CD4-positive, alpha-beta T cell treated with Interleukin-17A for 4 hours (primary cell): ENCODE results near the gene ICOSLG.
"Not testable (repeated sequence)": the region's sequence is repeated elsewhere in the genome, so short reads cannot be mapped to it uniquely, and the experiment has no call there.

Experiments used
- DNase-seq: peaks from one replicate; pipeline ENCODE4 v3.0.0-alpha.2; 2020; ENCODE audit warnings: mixed read lengths

Gene ICOSLG

DNA sequence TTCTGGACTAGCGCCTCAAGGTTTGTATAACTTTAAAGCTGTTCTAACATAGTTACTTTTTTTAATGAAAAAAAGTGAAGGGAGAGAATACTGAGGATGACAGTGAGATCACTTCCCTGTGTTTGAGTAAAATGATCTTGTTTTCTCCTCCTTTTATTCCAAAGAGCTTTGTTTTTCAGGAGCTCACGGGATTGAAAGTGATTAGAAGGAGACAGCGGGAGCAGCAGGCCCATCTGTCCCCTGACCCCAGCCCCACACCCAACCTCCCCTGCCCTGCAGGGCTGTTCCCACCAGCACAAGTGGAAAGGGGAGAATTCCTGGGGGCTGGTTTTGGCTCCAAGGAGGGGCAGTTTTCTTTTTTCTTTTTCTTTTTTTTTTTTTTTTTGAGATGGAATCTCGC is 23.0 kb upstream of the ICOSLG start:
- DNase-seq, result no peak

DNA sequence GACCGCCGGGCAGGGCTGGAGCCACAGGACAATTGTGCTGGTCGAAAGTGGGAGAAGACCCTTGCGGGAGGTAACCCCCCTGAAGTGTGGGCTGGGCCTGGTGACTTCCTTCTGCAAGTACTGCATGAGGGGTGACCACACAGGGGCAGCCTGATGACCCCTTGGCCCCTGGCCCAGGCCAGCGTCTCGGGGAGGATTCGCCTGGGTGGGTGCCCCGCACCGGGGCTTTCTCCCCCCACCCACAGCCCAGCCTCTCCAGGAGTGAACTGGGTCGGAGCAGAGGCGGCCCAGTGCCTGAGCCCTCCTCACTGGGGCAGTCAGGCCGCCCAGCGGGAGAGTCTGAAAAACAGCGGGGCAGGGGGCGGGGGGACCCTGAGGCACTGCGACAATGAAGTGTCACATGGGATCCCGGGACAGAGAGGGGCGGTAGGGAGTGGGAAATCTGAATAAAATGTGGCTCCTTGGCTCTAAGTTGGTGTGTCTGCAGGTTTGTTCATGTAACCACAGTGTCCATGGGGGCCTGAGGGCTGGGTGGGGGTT is 22.5 kb upstream of the ICOSLG start:
- DNase-seq, result no peak

DNA sequence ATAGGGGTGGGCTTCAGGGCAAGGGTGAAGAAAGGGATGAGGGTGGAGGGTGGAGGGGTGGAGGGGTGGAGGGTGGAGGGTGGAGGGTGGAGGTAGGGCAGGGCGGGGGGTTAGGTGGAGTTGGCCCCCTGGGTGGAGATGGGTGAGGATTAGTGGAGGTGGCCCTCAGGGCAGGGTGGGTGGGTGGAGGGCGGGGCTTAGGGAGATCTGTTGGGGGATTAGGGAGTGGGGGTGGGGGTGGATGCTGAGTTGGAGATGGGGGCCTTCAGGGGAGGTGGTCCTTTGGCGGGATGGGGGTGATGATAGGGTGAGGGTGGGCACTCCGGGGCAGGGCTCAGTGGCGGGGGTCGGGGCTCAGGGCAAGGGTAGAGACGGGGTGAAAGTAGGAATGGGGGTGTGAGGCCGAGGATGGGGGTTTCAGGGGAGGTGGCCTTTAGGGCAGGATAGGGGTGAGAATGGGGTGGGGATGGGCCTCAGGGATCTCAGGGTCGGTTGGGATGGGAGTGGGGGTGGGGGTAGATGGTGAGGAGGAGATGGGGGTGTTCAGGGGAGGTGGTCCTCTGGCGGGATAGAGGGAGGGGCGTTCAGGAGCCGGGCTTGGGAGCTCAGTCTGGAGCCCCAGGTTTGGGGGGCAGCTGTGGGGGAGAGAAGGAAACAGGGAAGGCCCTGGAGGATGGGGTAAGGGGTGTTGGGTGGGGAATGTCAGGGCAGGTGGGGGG is 21.8 kb upstream of the ICOSLG start:
- DNase-seq, result no peak

DNA sequence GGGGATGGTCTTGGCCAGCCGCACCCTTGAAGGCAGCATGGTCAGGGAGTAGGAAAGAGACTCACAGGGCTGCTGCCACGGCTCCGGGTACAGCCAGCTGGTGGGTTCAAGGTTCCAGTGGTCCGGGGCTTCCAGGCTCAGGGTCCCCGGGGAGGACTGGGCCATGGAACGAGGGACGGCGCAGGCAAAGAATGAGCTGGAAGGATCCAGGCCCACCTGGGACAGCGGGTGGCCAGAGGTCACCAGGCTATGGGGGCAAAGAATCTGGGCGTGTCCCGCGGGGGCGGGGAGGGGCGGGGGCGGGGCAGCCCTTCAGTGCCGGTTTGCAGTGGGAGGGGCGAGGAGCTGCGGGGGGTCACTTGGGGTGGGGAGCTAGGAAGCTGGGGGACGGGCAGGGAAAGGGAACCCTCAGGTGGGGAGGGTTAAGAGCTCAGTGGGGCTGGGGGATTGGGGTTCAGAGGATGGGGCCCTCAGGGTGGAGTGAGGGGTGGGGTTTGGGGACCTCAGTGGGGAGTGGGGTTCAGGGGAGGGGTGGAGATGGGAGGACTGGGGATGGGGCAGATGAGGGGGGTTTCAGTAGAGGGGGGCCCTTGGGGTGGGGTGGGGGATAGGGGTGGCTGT is 21.0 kb upstream of the ICOSLG start, which contains the start of gene DNMT3L:
Gene DNMT3L (minus strand): TSS at position 223 of the 621 bp plus-strand sequence. CDS start 638 bp downstream, outside the sequence.
- DNase-seq, result no peak

DNA sequence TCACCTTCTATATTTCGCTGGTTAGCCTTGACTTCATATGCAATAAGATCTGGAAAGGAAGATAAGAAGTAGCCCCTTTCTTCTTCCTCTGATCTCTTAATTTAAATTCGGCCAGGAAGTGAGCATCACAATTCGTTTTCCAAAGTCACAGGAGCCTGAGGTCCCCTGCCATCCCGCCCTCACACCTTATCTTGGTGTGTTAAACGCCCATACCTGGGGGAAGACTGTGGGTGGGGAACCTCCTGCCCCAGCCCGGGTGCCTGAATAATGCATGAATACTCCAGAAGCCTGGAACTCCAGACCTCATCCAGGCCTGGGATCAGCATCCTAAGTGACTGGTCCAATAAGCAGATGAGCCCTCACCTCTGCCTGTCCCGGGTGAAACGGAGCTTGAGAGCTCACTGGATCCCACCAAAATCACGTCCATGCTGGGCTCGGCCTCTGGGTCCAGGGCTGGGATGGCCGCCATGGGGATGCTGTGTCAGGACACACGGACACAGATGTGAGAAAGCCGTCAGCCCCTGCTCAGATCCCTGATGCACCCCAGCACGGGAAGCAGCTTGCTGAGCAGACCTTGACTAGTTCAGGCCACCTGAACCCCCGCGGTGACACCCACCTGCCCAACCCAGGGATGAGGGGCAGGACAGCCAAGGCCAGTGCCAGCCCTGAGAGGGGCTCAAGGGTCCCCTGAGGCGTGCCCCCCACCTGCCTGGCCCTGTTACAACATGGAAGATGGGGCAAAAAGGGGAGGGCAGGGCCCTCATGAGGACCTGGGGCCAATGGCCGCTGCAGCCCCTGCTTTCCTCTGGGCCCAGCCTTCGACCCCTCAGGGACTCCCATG is 20.3 kb upstream of the ICOSLG start:
- no peak for DNase-seq

DNA sequence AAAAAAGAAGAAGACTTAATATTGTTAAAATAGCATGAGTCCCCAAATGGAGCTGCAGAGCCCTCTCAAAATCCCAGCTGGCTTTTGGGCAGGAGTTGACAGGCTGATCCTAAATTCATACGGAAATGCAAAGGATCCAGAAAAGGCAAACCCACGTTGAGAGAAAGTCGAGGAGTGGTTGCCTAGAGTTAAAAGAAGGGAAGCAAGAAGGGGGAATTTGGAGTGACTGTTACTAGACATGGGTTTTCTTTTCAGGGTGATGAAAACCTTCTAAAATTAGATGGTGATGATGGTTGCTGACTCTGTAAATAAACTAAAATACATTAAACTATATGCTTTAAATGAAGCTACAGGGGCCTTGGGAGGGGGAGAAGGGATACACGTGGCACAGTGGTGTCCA is 19.3 kb upstream of the ICOSLG start:
- DNase-seq, result no peak

DNA sequence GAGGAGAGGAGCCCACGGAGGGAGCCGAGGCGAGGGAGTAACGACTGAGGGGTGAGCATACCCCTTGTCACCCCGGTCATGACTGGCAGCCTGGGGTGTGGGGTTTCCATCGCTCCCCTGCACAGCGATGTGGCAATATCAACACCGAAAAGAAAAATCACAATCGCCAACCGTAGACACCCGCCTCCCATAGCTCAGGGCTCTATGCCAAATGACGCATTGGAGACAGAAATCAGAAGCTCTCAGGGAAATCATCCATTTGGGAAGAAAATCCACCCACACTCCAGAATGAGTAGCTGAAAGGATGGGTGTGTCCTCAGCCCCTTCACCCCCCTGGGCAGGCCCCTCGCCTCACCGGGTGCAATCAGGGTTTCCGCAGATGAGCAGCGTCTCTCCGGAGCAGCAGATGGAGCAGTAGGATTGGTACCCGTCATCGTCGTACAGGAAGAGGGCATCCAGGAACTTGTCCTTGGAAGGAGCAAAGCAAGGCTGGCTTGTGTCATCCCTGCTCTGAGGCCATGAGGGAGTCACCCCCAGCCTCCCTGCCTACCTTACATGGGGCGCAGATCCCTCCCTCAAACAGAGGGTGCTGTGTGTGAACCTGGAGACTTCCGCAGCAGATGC is 18.5 kb upstream of the ICOSLG start:
- DNase-seq, result no peak

DNA sequence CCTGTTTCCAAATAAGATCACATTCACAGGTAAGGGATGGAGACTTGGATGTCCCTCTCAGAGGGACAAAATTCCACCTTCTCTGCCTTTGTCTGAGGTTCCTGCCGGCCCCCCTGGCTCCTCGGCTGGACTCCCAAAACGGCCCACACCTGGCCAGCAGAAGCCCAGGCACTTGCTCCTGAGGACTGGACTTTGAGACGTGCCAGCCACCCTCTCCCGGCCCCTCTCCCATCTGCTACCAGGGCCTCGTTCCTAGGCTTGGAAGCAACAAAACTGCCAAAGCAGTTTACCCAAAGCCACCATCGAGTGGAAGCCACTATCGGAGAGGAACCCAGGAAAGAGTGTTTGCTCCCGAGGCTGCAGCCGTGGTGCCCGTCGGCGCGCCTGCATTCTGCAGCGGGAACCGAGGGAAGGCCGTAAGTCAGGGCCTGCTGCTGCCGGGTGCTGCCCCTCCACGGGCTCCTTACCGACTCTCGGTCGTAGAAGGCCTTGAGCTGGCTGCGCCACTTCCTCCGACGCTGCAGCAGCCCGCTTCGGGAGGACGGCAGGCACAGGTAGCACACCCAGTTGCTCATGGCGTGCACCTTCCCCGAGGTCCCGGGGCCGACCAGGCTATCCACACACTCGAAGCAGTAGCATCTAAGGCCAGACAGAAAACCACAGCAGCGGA is 17.4 kb upstream of the ICOSLG start:
- no peak for DNase-seq

DNA sequence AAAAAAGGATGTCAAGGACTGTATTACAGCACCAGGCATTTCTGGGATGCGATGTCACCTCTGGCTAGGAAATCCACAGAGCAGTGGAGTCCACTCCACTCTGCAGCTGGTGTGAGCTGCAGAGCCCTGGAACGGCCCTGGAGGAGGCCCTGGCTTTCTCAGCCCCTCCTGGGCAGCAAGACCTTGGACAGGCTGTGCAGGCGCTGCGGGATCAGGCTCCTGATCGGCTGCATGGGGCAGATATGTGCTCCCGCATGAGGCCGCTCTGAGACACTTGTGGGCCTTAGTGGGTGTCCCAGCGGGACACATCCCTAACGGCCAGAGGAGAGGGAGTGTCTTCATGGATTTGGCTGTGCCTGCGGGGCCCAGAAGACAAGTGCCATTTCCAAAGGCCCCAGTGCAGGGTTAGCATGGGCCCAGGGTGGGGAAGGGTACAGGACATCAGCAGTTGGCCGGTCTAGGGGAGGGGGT is 14.8 kb upstream of the ICOSLG start:
- no peak for DNase-seq

DNA sequence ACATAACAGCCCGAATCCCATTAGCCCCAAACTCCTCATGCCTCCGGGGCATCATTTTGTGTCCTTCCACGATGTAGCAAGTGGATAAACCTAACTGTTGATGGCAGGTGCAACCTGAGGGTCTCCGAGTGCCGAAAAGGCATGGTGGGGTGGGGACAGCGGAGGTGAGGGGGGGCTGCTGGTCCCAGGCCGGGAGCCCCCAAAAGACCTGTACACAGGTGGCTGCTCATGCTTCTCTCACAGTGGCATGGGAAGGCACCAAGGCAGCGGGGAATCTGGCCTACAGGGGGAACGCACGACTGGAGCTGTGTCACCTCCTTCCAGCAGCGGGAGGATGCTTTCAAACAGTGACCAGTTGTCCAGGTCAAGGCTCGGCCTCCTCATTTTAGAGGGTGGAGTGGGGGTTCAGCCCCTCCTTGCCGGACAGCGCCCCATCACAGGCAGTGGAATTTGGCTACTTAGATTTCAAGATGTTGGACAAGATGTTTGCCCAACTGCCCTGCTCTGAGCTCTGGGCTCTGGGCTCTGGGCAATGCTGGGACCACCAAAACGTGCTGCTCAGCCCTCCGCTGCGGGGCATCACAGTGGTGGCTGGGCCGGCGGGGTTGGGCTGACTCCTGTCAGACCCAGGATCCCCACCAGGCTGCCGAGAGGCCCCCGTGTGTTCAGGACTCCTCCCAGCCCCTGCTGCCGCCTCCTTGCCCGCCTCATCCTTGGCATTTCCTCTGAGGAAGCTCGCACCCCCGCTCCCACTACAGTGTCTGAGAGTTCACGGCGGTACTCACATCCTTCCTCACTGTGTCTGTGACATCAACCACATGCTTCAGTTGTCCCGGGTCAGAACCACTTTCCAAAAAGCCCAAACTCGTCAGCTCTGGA is 13.3 kb upstream of the ICOSLG start:
- no peak for DNase-seq

DNA sequence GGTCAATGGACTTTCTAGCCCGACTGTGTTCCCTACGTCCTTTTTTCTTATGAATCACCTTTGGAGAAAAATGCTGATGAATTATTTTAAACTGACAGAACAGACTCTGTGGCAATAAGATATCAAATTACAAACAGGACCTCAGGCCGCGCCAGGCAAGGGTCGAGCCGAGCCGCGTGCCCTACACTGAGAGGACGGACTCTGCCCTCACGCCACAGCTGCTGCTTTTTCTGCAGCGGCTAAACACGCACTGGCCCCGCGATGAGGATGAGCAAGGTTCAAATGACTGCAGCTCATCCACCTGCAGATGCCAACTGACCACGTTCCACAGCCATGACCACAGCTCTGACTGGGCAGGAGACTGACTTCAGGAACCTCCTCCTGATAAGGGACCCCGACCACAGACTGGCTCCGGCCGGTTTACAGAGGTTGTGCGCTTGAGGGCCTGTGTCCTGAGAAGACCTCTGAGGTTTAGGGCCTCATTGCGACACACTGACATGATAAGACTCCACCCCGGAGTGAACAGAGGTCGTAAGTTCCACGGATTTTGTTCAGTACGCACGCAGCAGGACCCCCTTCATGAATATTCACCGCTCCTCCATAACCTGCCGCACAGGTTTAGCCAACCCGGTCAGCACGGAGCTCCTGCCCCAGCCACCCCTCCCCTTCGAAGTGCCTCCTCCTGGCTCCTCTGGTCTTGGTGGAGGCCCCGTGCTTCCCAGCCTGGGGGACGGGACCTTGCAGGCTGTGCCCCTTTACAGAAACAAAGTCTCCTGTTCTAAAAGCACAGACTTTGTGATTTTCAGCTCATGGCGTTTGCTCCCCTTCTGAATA is 8.7 kb upstream of the ICOSLG start:
- DNase-seq, result not testable (repeated sequence)

DNA sequence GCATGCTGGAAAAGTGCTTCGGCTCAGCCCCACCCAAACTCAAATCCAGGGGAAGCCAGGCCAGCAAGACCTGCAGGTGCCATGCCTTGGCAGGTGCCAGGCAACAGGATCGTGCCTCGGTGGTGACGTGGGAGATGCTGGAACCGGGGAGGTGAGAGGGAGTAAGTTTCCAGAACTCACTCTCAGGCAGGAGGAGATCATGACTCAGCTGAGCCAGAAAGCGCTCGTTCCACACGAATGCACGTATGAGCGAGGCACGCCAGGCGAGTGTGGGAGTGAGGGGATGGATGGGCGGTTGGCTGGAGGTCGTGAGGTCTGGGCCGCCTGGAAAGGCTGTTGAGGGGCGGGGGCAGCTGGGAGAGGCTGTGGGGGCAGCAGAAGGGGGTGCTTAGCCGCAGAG is 7.2 kb upstream of the ICOSLG start:
- DNase-seq, result not testable (repeated sequence)

DNA sequence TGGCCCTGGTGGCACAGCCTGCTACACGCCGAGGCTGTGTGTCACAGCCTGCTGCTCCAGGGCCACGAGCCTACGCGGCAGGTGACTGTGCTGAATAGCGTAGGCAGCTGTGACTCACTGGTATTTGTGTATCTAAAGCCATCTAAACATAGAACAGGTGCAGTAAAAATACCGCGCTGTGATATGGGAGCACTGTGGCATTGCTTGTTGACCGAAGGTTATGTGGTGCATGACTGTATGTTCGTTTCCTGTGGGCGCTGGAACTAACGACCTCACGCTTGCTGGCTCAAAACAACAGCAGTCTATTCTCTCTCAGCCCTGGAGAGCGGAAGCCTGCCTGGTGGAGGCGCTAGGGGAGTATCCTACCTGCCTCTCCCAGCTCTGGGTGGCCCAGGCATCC is 3.2 kb upstream of the ICOSLG start:
- DNase-seq, result not testable (repeated sequence)

DNA sequence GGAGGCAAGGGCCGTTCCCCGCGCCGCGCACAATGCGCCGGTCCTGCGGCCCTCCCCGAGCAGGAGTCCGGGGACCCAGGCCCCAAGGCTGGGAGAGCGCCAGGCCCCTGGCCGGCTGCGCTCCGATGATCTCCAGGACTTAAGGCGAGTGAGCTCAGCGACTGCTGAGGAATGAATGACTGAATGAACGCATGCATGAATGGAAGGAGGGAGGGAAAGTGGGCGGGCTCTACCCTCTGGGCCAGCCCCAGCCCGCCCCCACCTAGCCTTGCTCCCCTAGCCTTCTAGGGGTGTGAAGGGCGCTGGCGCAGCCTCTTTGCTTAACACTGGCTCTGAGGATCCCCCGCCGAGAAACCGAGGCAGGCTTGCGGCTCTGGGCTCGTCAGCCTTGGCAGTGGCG is 538 bp upstream of the ICOSLG start:
- DNase-seq, result not testable (repeated sequence)

DNA sequence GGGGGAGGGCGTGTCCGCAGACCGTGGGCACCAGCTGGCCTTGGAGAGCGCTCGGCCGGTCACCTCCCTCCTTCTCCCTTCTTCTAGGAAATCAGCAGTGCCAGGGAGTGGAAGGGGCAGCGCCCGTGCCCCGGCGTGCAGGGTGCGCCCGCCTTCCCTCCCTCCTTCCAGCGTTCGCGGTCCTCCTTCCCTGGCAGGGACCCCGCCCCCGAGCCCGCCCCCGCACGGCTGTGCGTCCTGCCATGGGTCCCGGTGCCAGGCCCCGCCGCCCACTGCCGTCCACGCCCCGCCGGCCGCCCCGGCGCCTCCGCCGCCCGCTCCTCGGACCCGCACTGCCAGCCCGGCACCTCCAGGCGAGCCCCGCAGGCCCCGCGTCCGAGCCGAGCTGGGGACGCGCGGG is 390 bp downstream of the ICOSLG start:
- DNase-seq, result not testable (repeated sequence)

DNA sequence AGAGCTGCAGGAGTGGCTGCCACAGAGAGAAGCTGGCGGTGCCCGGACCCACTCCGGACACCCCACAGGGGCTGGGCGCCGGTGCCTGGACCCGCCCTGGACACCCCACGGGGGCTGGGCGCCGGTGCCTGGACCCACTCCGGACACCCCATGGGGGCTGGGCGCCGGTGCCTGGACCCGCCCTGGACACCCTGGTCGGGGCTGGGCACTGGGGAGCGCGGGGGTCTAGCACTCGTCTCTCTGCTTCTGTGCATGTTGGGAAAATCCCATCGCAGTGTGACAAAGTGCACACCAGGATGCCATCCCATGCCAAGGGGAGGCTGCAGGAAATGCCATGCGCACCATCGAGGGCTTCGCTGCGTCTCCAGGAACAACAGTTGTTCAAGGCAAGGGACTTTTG is 11.2 kb downstream of the ICOSLG start:
- not testable (repeated sequence) for DNase-seq

DNA sequence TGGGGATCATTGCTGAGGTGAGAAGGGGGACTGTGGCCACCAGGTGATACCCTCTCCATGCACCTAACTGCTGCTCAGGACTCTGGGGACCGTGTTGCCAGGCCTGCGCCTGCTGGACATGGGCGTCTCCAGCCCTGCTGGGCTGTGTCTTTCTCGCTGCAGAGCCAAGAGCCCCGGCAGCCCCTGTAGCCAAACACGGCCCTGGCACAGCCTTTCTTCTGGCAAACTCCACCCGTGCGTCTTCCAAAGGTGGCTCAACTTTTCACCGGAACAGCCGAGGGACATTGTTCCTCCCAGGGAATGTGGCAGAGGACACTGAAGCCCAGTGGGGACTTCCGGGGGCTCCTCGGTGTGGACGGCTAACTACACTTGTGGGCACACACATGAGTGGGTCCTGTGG is 12.6 kb downstream of the ICOSLG start:
- not testable (repeated sequence) for DNase-seq

DNA sequence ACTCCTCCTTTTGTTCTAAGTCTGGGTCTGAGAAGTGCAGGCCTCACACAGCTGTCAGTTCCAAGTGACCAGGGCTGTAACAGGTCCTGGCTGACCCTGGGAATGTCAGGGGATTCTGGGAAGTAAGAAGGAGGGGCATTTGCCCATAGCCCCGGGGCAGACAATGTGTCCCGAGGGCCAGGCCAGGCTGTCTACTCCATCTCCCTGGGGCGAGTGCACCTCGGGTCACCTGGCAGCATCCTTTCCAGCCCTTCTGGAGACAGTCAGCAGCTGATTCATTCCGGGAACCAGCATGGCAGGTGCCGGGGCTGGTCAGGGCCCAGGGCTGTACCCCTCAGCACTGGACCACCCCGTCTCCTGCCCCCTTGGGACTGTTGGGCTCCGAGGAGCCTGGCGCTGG is 13.1 kb downstream of the ICOSLG start:
- DNase-seq, result not testable (repeated sequence)

DNA sequence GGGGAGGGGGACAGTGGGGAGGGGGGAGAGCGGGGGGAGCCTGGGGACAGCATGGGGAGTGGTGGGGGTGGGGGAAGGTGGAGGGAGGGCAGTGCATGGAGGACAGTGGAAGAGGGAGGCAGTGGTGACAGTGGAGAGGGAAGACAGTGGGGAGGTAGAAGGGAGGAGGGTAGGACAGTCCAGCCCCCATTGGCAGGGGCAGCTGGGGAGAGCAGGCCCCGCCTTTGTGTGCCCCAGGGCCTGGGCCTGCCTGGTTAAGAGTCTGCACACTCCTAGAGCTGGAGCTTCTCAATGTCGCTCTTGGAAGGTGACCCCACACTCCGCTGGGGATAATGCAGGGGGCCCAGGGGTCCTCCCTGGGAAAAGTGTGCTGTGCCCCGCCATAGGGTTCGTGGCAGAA is 15.1 kb downstream of the ICOSLG start:
- not testable (repeated sequence) for DNase-seq

DNA sequence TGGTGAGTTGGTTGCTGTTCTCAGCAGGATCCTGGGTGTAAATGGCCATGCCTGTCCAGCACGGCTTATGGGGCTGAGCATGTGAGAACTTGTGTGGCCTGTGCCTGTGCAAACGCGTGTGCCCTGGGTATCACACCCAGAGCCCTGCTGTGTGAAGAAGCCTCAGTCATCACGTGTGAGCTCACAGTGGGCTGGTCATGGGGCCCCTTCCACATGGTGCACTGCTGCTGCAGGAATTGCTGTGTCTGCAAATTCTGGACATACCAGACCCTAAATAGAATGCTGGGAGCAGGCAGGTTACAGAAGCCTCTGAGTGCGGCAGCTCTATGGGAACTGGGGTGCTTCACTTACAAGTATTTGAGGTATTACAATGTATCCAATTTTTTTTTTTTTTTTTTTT is 17.4 kb downstream of the ICOSLG start:
- not testable (repeated sequence) for DNase-seq
